C1 segment of cervical spinal cord (tissue), 14 donors: ENCODE data around the gene DPYSL5.

Experiments used
- DNase-seq, 14 donors: peaks; one replicate each; lab custom pipeline; 2025; lab: John Stamatoyannopoulos, UW

The DPYSL5 gene

GRCh38 chr2:26846334-26847306 is 1.3 kb upstream of the DPYSL5 start:
- peak in 11 of 14 donors; percentile 47 to 84 (median 60) for DNase-seq

GRCh38 chr2:26847307-26847654 is 651 bp upstream of the DPYSL5 start:
- peak in 1 of 14 donors; percentile 36 for DNase-seq

DNA sequence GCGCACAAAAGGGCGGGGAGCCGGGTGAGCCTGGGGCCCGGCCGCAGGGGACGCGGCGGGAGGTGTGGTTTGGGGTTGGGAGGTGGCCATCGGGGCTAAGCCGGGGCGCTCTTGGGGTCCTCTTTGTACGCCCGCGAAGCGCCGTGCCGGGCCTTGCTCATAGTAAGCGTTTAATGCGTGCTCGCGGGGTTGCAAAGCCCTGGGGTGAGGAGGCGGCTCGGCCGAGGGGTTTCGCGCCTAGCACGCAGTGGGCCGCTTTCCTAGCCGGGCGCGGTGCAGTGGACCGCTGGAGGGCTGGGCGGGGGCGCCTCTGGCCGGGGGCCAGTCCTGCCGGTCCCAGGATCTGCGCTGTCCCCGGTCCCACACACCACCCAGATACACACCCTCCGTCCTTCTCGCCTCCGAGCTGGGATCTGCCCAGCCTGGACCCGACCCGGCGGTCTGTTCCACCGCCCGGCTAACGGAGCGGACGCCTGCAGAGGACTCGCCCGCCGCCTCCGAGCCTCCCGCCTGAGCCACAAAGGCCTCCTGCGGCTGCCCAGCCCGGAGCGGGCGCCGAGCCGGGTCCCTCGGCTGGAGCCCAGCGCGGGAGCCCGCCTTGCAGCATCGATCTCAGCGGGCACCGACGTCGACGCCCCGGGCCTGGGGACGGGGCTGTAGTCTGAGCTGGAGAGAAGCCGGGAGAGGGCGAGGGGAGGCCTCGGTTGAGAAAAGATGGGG is 564 bp downstream of the DPYSL5 start:
- peak in 4 of 14 donors; percentile 20 to 60 (median 42) for DNase-seq

DNA sequence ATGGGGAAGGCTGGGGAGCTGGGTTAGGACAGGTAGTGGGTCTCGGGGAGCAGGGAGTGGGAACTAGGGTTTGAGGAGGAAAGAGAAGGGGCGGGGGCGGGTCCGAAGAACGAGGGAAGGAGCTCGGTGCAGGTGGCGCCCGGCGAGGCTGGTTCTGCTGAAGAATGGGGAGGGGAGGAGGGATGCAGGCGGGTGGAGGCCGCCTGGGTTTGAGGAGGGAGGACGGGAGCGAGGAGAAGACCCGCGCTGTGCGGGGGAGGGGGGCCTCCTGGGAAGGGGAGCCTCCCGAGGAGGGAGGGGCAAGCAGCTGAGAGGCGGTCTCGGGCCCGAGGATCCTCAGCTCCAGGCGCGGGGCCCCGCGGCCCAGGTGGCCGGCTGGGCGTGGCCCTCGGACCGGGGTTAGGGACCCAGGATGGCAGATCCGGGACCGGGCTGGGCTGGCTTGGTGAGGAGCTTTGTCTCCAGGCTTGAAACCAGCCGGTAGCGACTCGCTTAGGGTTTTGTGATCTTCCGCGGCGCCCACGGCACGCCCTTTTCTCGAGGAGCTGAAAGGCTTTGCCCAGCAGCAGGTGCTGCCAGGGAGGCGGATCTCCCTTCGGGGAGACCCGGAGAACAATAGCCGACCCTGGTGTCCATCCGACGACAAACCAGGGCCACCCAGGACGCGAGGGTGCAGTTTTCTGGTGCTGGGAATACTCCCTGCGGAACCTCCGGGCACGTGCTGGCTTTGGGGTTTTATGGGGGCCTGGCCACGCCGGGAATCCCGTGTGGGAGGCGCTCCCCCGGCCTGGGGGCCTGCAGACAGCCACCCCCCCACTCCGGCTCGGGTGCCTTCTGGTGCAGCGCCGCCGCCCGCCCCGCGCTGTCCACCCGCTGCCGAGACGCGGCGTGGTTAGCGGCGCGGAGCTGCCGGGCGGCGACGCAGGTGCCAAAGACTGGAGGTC is 1.4 kb downstream of the DPYSL5 start:
- peak in 3 of 14 donors; percentile 20 to 49 (median 43) for DNase-seq

GRCh38 chr2:26850000-26850431 is 2.1 kb downstream of the DPYSL5 start:
- DNase-seq = peak in 1 of 14 donors; percentile 12

DNA sequence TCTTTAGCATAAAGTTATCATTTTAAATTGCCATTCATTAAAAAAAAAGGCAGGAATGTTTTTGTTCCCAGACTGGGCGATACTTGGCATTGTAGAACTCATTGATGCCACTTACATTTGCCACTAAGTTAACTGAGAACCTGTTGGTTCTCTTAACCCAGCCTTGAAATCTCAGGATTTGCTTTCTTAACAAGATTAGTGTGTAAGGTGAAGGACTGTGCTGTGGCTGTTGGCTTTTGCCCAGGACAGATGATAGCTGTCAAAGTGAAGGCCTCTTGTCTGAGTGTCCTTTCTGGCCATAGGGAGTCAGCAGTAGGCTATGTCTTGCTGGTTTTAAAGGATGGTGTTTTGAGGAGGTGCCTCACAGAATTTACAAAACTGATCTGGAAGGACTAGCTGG is 2.6 kb downstream of the DPYSL5 start:
- DNase-seq = peak in 1 of 14 donors; percentile 20

DNA sequence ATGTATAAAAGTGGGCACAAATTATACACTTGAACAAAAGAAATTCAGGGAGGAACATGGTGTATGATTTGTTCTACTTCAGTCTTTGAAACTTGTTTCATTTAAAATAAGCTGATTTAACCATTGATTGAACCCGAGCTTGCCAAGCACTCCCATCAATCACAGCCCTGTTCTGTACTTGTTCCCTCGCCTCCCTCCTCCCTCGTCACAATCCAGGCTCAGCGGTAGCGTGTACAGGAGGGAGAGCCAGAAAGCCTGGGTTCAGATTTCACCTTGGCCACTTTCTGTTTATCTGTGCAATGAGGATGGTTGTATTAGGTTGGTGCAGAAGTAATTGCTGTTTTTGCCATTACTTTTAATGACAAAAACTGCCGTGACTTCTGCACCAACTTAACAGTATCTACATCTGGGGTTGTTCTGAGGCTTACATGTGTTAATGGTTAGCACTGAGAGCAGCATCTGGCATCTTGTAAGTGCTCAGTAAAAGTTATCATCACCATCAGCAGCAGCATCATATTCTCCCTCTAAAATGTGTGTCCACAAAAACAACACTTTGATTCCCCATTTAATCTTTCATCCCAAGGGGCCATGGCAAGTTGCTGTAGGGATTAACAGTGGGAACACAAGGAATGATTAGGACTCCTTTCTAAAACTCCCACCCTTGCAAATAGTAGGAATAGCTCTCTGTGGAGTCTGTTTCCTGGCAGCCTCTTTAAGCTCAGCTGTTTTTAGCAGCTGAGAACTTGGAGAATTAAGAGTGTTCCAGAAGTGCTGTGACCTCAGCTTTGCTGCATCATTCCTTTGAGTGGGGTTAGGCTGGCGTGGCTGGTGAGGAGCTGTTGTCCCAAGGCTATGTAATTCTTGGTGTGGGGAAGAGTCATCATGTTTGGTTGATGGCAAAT is 4.7 kb downstream of the DPYSL5 start:
- no peak for DNase-seq

GRCh38 chr2:26853751-26854150 is 5.8 kb downstream of the DPYSL5 start:
- no peak for DNase-seq

- DNase-seq = peak in 1 of 14 donors; percentile 48
Observed at GRCh38 chr2:26854283-26854827, 6.4 kb downstream of the DPYSL5 start.

DNA sequence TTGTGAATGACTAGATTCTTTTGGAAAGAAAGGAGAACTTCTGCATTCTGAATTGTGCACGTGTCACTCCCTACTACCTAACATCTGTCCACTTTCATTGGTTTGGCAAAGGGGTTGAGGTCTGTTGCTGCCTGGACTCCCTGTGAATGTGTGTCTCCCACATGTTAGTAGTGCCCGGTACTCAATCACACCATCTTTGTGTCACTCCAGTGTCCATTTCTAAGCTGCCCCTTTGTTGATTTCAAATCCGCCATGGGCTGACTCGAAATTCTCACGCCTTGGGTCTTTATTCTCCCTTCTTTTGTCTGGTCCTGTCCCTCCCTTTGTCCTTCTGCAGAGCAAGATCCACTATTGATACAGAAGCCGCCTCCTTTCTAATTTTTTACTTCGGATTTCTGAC is 7.5 kb downstream of the DPYSL5 start:
- DNase-seq = no peak

- no peak for DNase-seq
Observed at GRCh38 chr2:26859622-26860021, 11.7 kb downstream of the DPYSL5 start.

GRCh38 chr2:26860211-26860850 is 12.4 kb downstream of the DPYSL5 start:
- DNase-seq = no peak

- DNase-seq = peak in 1 of 14 donors; percentile 65
Observed at GRCh38 chr2:26861610-26862224, 13.8 kb downstream of the DPYSL5 start.

DNA sequence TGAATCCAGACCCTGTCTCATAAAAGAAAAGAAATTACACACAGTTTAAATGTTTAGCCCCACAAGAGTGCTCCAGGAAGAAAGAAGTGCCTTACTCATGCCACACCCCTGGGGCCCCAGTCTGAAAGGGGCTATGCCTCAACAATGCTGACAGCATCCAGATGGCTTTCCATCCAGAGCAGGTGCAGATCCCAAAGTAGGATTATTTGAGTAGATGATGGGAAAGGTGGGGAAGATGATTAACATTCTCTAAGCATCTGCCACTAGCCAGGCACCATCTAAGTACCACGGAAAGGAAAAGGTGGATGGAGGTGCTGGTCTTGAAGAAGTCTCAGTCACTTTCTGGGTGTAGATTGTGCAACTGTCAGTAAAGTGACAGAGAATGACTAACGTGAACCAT is 16.3 kb downstream of the DPYSL5 start:
- DNase-seq = no peak

GRCh38 chr2:26864646-26865045 is 16.7 kb downstream of the DPYSL5 start:
- no peak for DNase-seq

DNA sequence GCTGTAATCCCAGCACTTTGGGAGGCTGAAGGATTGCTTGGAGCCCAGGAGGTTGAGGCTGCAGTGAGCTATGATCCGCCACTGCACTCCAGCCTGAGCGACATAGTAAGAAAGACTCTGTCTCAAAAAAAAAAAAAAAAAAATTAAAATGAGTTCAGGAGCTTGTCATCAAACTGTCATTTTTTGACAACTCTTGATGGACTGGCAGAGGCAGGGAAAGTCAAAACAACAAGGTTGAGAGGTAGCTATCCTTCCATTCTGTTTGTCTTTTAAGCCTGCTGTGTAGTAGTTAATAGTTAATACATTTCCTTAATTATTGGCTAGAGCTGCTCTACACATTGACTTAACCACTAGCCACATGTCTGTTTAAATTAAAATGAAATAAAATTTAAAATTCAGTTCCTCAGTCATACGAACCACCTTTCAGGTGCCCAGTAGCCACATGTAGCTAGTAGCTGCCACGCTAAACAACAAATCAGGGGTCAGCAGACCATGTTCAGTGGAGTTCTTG is 22.7 kb downstream of the DPYSL5 start:
- DNase-seq = no peak

DNA sequence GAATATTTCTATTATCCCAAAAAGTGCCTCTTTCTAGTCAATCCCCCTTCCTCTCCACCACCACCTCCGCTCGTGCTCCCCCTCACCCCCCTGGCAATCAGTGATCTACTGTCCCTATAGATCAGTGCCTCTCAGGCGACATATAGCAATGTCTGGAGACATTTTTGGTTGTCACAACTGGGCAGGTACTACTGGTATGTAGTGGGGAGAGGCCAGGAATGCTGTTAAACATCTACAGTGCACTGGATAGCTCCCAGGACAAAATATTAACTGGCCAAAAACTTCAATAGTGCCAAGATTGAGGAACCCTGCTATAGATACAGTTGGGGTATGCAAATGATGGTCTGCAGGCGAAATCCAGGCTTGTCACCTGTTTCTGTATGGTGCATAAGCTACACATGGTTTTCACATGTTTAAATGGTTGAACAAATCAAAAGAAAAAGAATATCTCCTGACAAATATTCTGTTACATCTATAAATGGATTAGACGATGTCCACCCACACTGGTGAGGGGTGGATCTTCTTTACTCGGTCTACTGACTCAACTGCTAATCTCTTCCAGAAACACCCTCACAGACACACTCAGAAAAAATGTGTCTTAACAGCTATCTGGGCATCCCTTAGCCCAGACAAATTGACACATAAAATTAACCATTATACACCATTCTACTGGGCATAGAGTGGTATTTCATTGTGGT is 25.5 kb downstream of the DPYSL5 start:
- DNase-seq = no peak

DNA sequence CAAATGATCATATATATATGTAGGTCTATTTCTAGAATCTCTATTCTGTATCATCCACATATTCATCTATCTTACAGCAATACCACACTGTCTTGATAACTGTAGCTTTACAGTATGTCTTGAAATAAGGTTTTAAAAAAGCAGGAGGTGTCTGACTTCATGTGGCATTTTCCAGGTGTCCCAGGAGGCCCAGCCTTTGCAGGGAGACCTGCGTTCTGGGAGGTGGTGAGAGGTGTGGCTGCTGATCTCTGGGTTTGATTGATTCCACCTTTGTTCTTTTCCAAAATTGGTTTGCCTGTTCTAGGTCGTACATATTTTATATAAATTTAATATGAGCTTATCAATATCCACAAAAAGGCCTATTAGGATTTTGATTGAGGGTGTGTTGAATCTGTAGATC is 26.6 kb downstream of the DPYSL5 start:
- DNase-seq = no peak
